OCI-LY1 (cell line): ENCODE data around the gene STMND1.

Source experiments
- CTCF ChIP-seq: fragments of 200-600 bp; sonication (generic), shearing (Covaris generic); IDR thresholded peaks from 2 replicates; pipeline ENCODE4 v1.5.1; 2017; ENCODE audit warnings: mild to moderate bottlenecking, antibody characterized with exemption, low read length, moderate library complexity, mixed read lengths
- EZH2 ChIP-seq: fragments of 200-600 bp; sonication (generic), shearing (Covaris generic); IDR thresholded peaks from 2 replicates; pipeline ENCODE4 v1.8.0; 2017; ENCODE audit warnings: borderline replicate concordance, mixed run types, mild to moderate bottlenecking, antibody characterized with exemption, low read length, moderate library complexity, mixed read lengths

- no peak for TF ChIP-seq CTCF
- no peak for TF ChIP-seq EZH2
Observed at GRCh38 chr6:17159240-17159639, 57.4 kb downstream of the STMND1 start.
